Loucy (cell line): ENCODE results near the gene FCGBP.

ENCODE experiments used
- H2AFZ ChIP-seq: fragments of 200-600 bp; sonication (generic); 2 replicates; pipeline ENCODE4 v1.6.0; 2016; ENCODE audit warnings: antibody characterized with exemption, mild to moderate bottlenecking, low read length, moderate library complexity
- H3F3A ChIP-seq: fragments of 200-600 bp; 2 replicates; pipeline ENCODE4 v1.6.0; 2016; ENCODE audit warnings: antibody characterized with exemption, low read depth, mild to moderate bottlenecking
- H3K27me3 ChIP-seq: fragments of 200-600 bp; sonication (generic); 2 replicates; pipeline ENCODE4 v1.6.1; 2014; ENCODE audit warnings: low read length, mild to moderate bottlenecking; ENCODE audit not compliant: insufficient read depth, poor library complexity, severe bottlenecking
- H3K36me3 ChIP-seq: fragments of 200-600 bp; sonication (generic); 2 replicates; pipeline ENCODE4 v1.6.1; 2016; ENCODE audit warnings: low read length; ENCODE audit not compliant: insufficient read depth
- H3K4me1 ChIP-seq: fragments of 200-600 bp; sonication (generic); 2 replicates; pipeline ENCODE4 v1.5.1; 2014; ENCODE audit warnings: low read length, mild to moderate bottlenecking; ENCODE audit not compliant: insufficient read depth, poor library complexity, severe bottlenecking
- H3K4me2 ChIP-seq: fragments of 200-600 bp; sonication (generic); 2 replicates; pipeline ENCODE4 v1.6.0; 2014; ENCODE audit warnings: antibody characterized with exemption, low read length, low read depth, mild to moderate bottlenecking; ENCODE audit not compliant: poor library complexity, severe bottlenecking
- H3K4me3 ChIP-seq: fragments of 200-600 bp; sonication (generic); 2 replicates; pipeline ENCODE4 v1.5.1; 2014; ENCODE audit warnings: low read length, mild to moderate bottlenecking, mixed read lengths; ENCODE audit not compliant: poor library complexity, severe bottlenecking
- H3K79me2 ChIP-seq: fragments of 200-600 bp; sonication (generic); 2 replicates; pipeline ENCODE4 v1.6.1; 2014; ENCODE audit warnings: low read length; ENCODE audit not compliant: insufficient read depth
- H3K9ac ChIP-seq: fragments of 200-600 bp; sonication (generic); 2 replicates; pipeline ENCODE4 v1.6.0; 2014; ENCODE audit warnings: mild to moderate bottlenecking, low read depth, low read length, moderate library complexity; ENCODE audit not compliant: poor library complexity, severe bottlenecking
- H3K9me2 ChIP-seq: fragments of 200-600 bp; sonication (generic); replicated peaks from 2 replicates; pipeline ENCODE4 v1.6.1; 2016; ENCODE audit warnings: low read depth, low read length, mixed read lengths
- H3K9me3 ChIP-seq: fragments of 200-600 bp; sonication (generic); 2 replicates; pipeline ENCODE4 v1.6.1; 2014; ENCODE audit warnings: mild to moderate bottlenecking, antibody characterized with exemption, low read length, low read depth; ENCODE audit not compliant: insufficient read depth
- H4K20me1 ChIP-seq: fragments of 200-600 bp; sonication (generic); 2 replicates; pipeline ENCODE4 v1.6.0; 2014; ENCODE audit warnings: antibody characterized with exemption, low read length, mild to moderate bottlenecking; ENCODE audit not compliant: insufficient read depth, poor library complexity, severe bottlenecking
- CTCF ChIP-seq: fragments of 200-600 bp; sonication (generic); conservative IDR thresholded peaks from 2 replicates; pipeline ENCODE4 v1.5.1; 2014; ENCODE audit warnings: mild to moderate bottlenecking, antibody characterized with exemption, low read length
- EZH2phosphoT487 ChIP-seq: fragments of 200-600 bp; IDR thresholded peaks from 2 replicates; pipeline ENCODE4 v1.6.1; 2018; ENCODE audit warnings: antibody characterized with exemption, mild to moderate bottlenecking, moderate library complexity, borderline replicate concordance

The FCGBP gene

DNA sequence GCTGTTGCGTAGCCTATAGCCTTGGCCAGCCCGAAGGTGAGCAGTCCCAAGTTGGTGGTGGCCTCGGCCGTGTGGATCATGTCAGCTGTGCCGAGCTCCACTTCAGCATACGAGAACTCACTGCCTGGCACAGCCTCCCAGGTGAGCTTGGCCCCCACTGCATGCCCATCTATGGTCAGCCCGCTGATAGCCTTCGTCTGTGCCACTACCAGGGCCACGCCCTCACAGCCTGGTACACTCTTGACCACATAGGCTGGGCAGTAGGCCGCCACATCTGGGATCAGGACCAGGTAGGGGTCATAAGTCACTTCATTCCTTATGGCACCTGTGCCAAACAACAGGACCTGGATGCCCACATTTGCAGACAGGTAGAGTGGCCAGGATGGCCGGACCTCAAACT, 7.4 kb downstream of the FCGBP start:
- H4K20me1 ChIP-seq: no peaks in the 10 kb centered on the region
- no peaks in the 10 kb centered on the region for H3K36me3 ChIP-seq
- no peak overlapping the region for H2AFZ ChIP-seq
- no peaks in the 10 kb centered on the region for H3K4me1 ChIP-seq
- no peaks in the 10 kb centered on the region for H3K9me2 ChIP-seq
- TF ChIP-seq EZH2phosphoT487 (no peak), CTCF (no peak)
- no peaks in the 10 kb centered on the region for H3K27me3 ChIP-seq
- no peak overlapping the region for H3K4me3 ChIP-seq
- no peak overlapping the region for H3K9ac ChIP-seq
- H3K9me3 ChIP-seq: no peaks in the 10 kb centered on the region
- no peak overlapping the region for H3K4me2 ChIP-seq
- no peaks in the 10 kb centered on the region for H3F3A ChIP-seq
- H3K79me2 ChIP-seq: no peaks in the 10 kb centered on the region

GRCh38 chr19:39926170-39926760, 8.2 kb downstream of the FCGBP start:
- no peaks in the 10 kb centered on the region for H3K9me3 ChIP-seq
- no peak overlapping the region for H3K4me2 ChIP-seq
- H4K20me1 ChIP-seq: no peaks in the 10 kb centered on the region
- no peaks in the 10 kb centered on the region for H3F3A ChIP-seq
- H3K9ac ChIP-seq: no peak overlapping the region
- no peaks in the 10 kb centered on the region for H3K4me1 ChIP-seq
- H2AFZ ChIP-seq: no peak overlapping the region
- H3K9me2 ChIP-seq: no peaks in the 10 kb centered on the region
- H3K36me3 ChIP-seq: no peaks in the 10 kb centered on the region
- no peaks in the 10 kb centered on the region for H3K79me2 ChIP-seq
- H3K27me3 ChIP-seq: no peaks in the 10 kb centered on the region
- TF ChIP-seq CTCF: no peak
- no peak for TF ChIP-seq EZH2phosphoT487
- H3K4me3 ChIP-seq: no peak overlapping the region

DNA sequence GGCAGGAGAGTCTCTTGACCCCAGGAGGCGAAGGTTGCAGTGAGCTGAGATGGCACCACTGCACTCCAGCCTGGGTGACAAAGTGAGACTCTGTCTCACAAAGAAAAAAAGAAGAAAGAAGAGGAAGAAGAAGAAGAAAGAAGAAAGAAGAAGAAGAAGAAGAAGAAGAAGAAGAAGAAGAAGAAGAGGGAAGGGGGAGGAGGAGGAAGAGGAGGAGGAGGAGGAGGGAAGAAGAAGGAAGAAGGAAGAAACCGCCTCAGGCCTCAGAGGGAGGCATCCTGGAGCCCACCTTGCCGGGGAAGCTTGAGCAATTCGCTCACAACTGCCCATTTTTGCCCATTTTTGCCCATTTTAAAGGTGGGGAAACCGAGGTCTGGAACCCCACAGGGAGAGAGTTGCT, 9.5 kb downstream of the FCGBP start:
- Histone ChIP-seq H4K20me1 (no peaks in the 10 kb centered on the region), H3K9ac (no peak overlapping the region), H3K4me2 (no peak overlapping the region), H3K4me1 (no peaks in the 10 kb centered on the region), H3K9me2 (no peaks in the 10 kb centered on the region), H3K4me3 (no peak overlapping the region), H3K9me3 (no peaks in the 10 kb centered on the region), H3K27me3 (no peaks in the 10 kb centered on the region), H3K79me2 (no peaks in the 10 kb centered on the region), H2AFZ (no peak overlapping the region), H3K36me3 (no peaks in the 10 kb centered on the region), H3F3A (no peaks in the 10 kb centered on the region)
- no peak for TF ChIP-seq CTCF
- TF ChIP-seq EZH2phosphoT487: no peak
